ENCODE data around the gene NAA80.

GRCh38 chr3:50294089-50294488 is 5.1 kb downstream of the NAA80 start:
- TF ChIP-seq NRF1 (IDR thresholded peaks at IDR 0.05; ENCODE audit: low read depth, low read length) (no peak), EGR1 (IDR thresholded peaks at IDR 0.05; ENCODE audit: borderline replicate concordance, low read depth, low read length) (no peak), CEBPB (IDR thresholded peaks at IDR 0.05; ENCODE audit: low read depth, low read length) (no peak), CBX5 (IDR thresholded peaks at IDR 0.05; ENCODE audit: low read depth, low read length) (no peak), POLR2AphosphoS5 (IDR thresholded peaks at IDR 0.05; ENCODE audit: low read depth, low read length) (no peak), RFX5 (IDR thresholded peaks at IDR 0.05; ENCODE audit: borderline replicate concordance, low read depth, low read length) (no peak), POLR2A (IDR thresholded peaks at IDR 0.05; ENCODE audit: control extremely low read depth in 1 of 2, low read depth in 2 of 2, low read length in 2 of 2) (no peak), CBX8 (IDR thresholded peaks at IDR 0.05; ENCODE audit: borderline replicate concordance, low read depth, low read length) (no peak), SRF (IDR thresholded peaks at IDR 0.05; ENCODE audit: low read depth, low read length) (no peak)
- TF ChIP-seq, protein P1, sequence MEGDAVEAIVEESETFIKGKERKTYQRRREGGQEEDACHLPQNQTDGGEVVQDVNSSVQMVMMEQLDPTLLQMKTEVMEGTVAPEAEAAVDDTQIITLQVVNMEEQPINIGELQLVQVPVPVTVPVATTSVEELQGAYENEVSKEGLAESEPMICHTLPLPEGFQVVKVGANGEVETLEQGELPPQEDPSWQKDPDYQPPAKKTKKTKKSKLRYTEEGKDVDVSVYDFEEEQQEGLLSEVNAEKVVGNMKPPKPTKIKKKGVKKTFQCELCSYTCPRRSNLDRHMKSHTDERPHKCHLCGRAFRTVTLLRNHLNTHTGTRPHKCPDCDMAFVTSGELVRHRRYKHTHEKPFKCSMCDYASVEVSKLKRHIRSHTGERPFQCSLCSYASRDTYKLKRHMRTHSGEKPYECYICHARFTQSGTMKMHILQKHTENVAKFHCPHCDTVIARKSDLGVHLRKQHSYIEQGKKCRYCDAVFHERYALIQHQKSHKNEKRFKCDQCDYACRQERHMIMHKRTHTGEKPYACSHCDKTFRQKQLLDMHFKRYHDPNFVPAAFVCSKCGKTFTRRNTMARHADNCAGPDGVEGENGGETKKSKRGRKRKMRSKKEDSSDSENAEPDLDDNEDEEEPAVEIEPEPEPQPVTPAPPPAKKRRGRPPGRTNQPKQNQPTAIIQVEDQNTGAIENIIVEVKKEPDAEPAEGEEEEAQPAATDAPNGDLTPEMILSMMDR (IDR thresholded peaks at IDR 0.05; ENCODE audit: control extremely low read depth in 1 of 3, insufficient read depth in 1 of 3, low read depth in 1 of 3, low read length in 3 of 3): no peak

Measured in H1 (cell line).